IMR-90 (cell line): ENCODE measurements around the gene LAMTOR4. TPM values are rescaled to one million over a fixed set of nuclear protein-coding genes. Genes with fewer than 3 reads are reported as not detected.

Source experiments
- ATAC-seq: fragments of 200-7000 bp; cut with Tn5 transposase; 2 replicates; pipeline ENCODE4 v1.9.1; 2020; ENCODE audit warnings: low read depth, mild to moderate bottlenecking, moderate library complexity
- BruUV-seq: library from RNA; stranded (reverse); fragments of 400-500 nt; replicated peaks from 2 replicates; lab custom pipeline; 2021; lab: Mats Ljungman, UMichigan
- CTCF ChIA-PET: fragments of 300-600 bp; formaldehyde crosslinking; extraction: SDS; loops from one replicate; lab custom pipeline; 2021; ENCODE audit warnings: antibody characterized with exemption; lab: Yijun Ruan, JAX
- POLR2A ChIA-PET: fragments of 300-600 bp; sonication (Branson Sonifier 250); formaldehyde crosslinking; loops from one replicate; lab custom pipeline; 2022; ENCODE audit warnings: antibody characterized with exemption; ENCODE audit not compliant: unreplicated experiment; lab: Charles Lee
- DNase-seq: peaks from one replicate; pipeline ENCODE4 v3.0.0; 2013
- H2AFZ ChIP-seq: replicated peaks from 2 replicates; pipeline ENCODE3; 2013; ENCODE audit warnings: low read length, mild to moderate bottlenecking; ENCODE audit not compliant: poor library complexity
- H2AK5ac ChIP-seq: 2 replicates; pipeline ENCODE4 v1.6.1; 2013; ENCODE audit warnings: low read depth, low read length, inconsistent platforms
- H2AK9ac ChIP-seq: replicated peaks from 2 replicates; pipeline ENCODE3; 2013; ENCODE audit warnings: mild to moderate bottlenecking, low read depth, low read length, moderate library complexity; ENCODE audit not compliant: poor library complexity
- H2BK120ac ChIP-seq: 2 replicates; pipeline ENCODE4 v1.6.1; 2013; ENCODE audit warnings: low read depth, low read length, inconsistent platforms
- H2BK15ac ChIP-seq: 3 replicates; pipeline ENCODE4 v1.6.1; 2013; ENCODE audit warnings: low read depth, low read length, inconsistent platforms
- H2BK20ac ChIP-seq: 2 replicates; pipeline ENCODE4 v1.6.1; 2013; ENCODE audit warnings: low read depth, mild to moderate bottlenecking, inconsistent platforms, low read length, moderate library complexity
- H2BK5ac ChIP-seq: 2 replicates; pipeline ENCODE4 v1.6.1; 2013; ENCODE audit warnings: mild to moderate bottlenecking, low read depth, low read length, inconsistent platforms; ENCODE audit not compliant: poor library complexity, severe bottlenecking
- H3K14ac ChIP-seq: replicated peaks from 2 replicates; pipeline ENCODE4 v1.6.1; 2013; ENCODE audit warnings: low read depth, low read length, inconsistent platforms
- H3K18ac ChIP-seq: 2 replicates; pipeline ENCODE4 v1.6.1; 2013; ENCODE audit warnings: low read depth, low read length, control low read depth
- H3K23ac ChIP-seq: 2 replicates; pipeline ENCODE4 v1.6.1; 2013; ENCODE audit warnings: low read depth, low read length, inconsistent platforms
- H3K27ac ChIP-seq: 2 replicates; pipeline ENCODE4 v1.5.1; 2013; ENCODE audit warnings: mild to moderate bottlenecking, control low read depth, low read length; ENCODE audit not compliant: insufficient read depth
- H3K27me3 ChIP-seq: 2 replicates; pipeline ENCODE4 v1.6.1; 2013; ENCODE audit warnings: low read length; ENCODE audit not compliant: control insufficient read depth, insufficient read depth
- H3K36me3 ChIP-seq: 2 replicates; pipeline ENCODE4 v1.6.1; 2013; ENCODE audit warnings: low read length, mixed read lengths; ENCODE audit not compliant: control insufficient read depth, insufficient read depth
- H3K4ac ChIP-seq: 2 replicates; pipeline ENCODE4 v1.6.1; 2013; ENCODE audit warnings: low read depth, low read length, inconsistent platforms
- H3K4me1 ChIP-seq: 2 replicates; pipeline ENCODE4 v1.6.1; 2013; ENCODE audit warnings: low read length, mixed read lengths; ENCODE audit not compliant: control insufficient read depth, insufficient read depth
- H3K4me2 ChIP-seq: 2 replicates; pipeline ENCODE4 v1.6.1; 2013; ENCODE audit warnings: low read depth, mild to moderate bottlenecking, control low read depth, low read length, moderate library complexity
- H3K4me3 ChIP-seq: 2 replicates; pipeline ENCODE4 v1.5.1; 2013; ENCODE audit warnings: low read depth, mild to moderate bottlenecking, control low read depth, low read length, moderate library complexity; ENCODE audit not compliant: insufficient read depth
- H3K56ac ChIP-seq: 2 replicates; pipeline ENCODE4 v1.6.1; 2013; ENCODE audit warnings: low read length, inconsistent platforms; ENCODE audit not compliant: insufficient read depth; ENCODE audit errors: extremely low read depth
- H3K79me1 ChIP-seq, 2 experiments: 2 replicates each; pipeline ENCODE4 v1.6.1; 2013; ENCODE audit warnings: low read length in 2 of 2, inconsistent platforms in 1 of 2, low read depth in 1 of 2
- H3K9ac ChIP-seq: 2 replicates; pipeline ENCODE4 v1.6.1; 2013; ENCODE audit warnings: low read depth, low read length, control low read depth
- H3K9me1 ChIP-seq: 2 replicates; pipeline ENCODE4 v1.6.1; 2013; ENCODE audit warnings: low read length, inconsistent platforms; ENCODE audit not compliant: insufficient read depth
- H3K9me3 ChIP-seq: 2 replicates; pipeline ENCODE4 v1.6.1; 2013; ENCODE audit warnings: low read length; ENCODE audit not compliant: control insufficient read depth, insufficient read depth
- H4K20me1 ChIP-seq: 2 replicates; pipeline ENCODE4 v1.6.1; 2013; ENCODE audit warnings: low read length, inconsistent platforms; ENCODE audit not compliant: insufficient read depth
- H4K5ac ChIP-seq: 2 replicates; pipeline ENCODE4 v1.6.1; 2013; ENCODE audit warnings: mild to moderate bottlenecking, low read depth, low read length, control low read depth
- H4K8ac ChIP-seq, 2 experiments: 2 replicates each; pipeline ENCODE4 v1.6.1; 2013; ENCODE audit warnings: low read depth in 2 of 2, low read length in 2 of 2, control low read depth in 1 of 2, inconsistent platforms in 1 of 2
- H4K91ac ChIP-seq: 2 replicates; pipeline ENCODE4 v1.6.1; 2013; ENCODE audit warnings: low read depth, low read length, inconsistent platforms; ENCODE audit not compliant: insufficient read depth
- BHLHE40 ChIP-seq: fragments of 150-350 bp; IDR thresholded peaks from 2 replicates; pipeline ENCODE4 v1.6.1; 2016; ENCODE audit warnings: mild to moderate bottlenecking, low read depth, low read length
- CEBPB ChIP-seq: IDR thresholded peaks from 2 replicates; pipeline ENCODE4 v1.6.1; 2012; ENCODE audit warnings: low read depth, low read length, improper control_type of control experiment
- CHD1 ChIP-seq: IDR thresholded peaks from 2 replicates; pipeline ENCODE4 v1.6.1; 2012; ENCODE audit warnings: low read depth, low read length, improper control_type of control experiment
- ELK1 ChIP-seq: fragments of 150-350 bp; IDR thresholded peaks from 2 replicates; pipeline ENCODE4 v1.6.1; 2016; ENCODE audit warnings: low read depth, mild to moderate bottlenecking, low read length, moderate library complexity, borderline replicate concordance
- FOS ChIP-seq: fragments of 150-350 bp; IDR thresholded peaks from 2 replicates; pipeline ENCODE4 v1.6.1; 2016; ENCODE audit warnings: low read depth, low read length
- MAFK ChIP-seq: IDR thresholded peaks from 2 replicates; pipeline ENCODE4 v1.6.1; 2012; ENCODE audit warnings: low read depth, low read length, improper control_type of control experiment
- MAZ ChIP-seq: IDR thresholded peaks from 2 replicates; pipeline ENCODE4 v1.6.1; 2012; ENCODE audit warnings: low read depth, mild to moderate bottlenecking, low read length, improper control_type of control experiment, moderate library complexity, borderline replicate concordance
- MXI1 ChIP-seq: IDR thresholded peaks from 2 replicates; pipeline ENCODE4 v1.6.1; 2012; ENCODE audit warnings: low read depth, mild to moderate bottlenecking, low read length, moderate library complexity, borderline replicate concordance
- NFE2L2 ChIP-seq: fragments of 150-350 bp; IDR thresholded peaks from 2 replicates; pipeline ENCODE4 v1.6.1; 2016; ENCODE audit warnings: low read depth, mild to moderate bottlenecking, low read length
- POLR2A ChIP-seq: IDR thresholded peaks from 2 replicates; pipeline ENCODE4 v1.6.1; 2012; ENCODE audit warnings: mild to moderate bottlenecking, low read depth, low read length
- RAD21 ChIP-seq: IDR thresholded peaks from 2 replicates; pipeline ENCODE4 v1.6.1; 2012; ENCODE audit warnings: low read length, improper control_type of control experiment
- RCOR1 ChIP-seq: IDR thresholded peaks from 2 replicates; pipeline ENCODE4 v1.6.1; 2012; ENCODE audit warnings: mild to moderate bottlenecking, low read length, improper control_type of control experiment; ENCODE audit not compliant: insufficient replicate concordance
- RFX5 ChIP-seq: IDR thresholded peaks from 2 replicates; pipeline ENCODE4 v1.8.0; 2012; ENCODE audit warnings: low read depth, mild to moderate bottlenecking, low read length, moderate library complexity
- SMC3 ChIP-seq: fragments of 150-350 bp; IDR thresholded peaks from 2 replicates; pipeline ENCODE4 v1.6.1; 2016; ENCODE audit warnings: low read depth, mild to moderate bottlenecking, antibody characterized with exemption, low read length, moderate library complexity
- WGBS, 2 experiments: methylation state at CpG; one replicate each; pipeline versions ENCODE4 v1.1.5 to v1.1.7; 2013; ENCODE audit warnings: missing lambda C conversion rate in 2 of 2; ENCODE audit not compliant: insufficient read length in 1 of 2; ENCODE audit errors: extremely low coverage in 2 of 2; 5-methylcytosine and 5-hydroxymethylcytosine counted together
- dilution Hi-C: fragments of 300-500 bp; cut with HindIII; formaldehyde crosslinking; loops from one replicate; pipeline ENCODE4 v1.14.3; 2018; ENCODE audit warnings: low sequenced_read_pairs; ENCODE audit not compliant: unreplicated experiment
- in situ Hi-C: fragments of 300-500 bp; cut with MboI; formaldehyde crosslinking; loops from 3 replicates; pipeline ENCODE4 v1.14.3; 2019; ENCODE audit warnings: low sequenced_read_pairs, inconsistent platforms, mixed read lengths
- intact Hi-C: fragments of 100-400 bp; cut with micrococcal nuclease; formaldehyde crosslinking; loops from 2 replicates; pipeline ENCODE4 v1.10.0; 2022
- polyA plus RNA-seq, 3 experiments: library from polyadenylated mRNA; depleted of rRNA; stranded (reverse); fragments of >200 nt; gene quantifications; 2 replicates each; pipeline ENCODE4 v1.2.3, GENCODE V29; 2012; ENCODE audit warnings: low replicate concordance in 1 of 3
- total RNA-seq: library from RNA; depleted of rRNA; stranded (reverse); fragments of >200 nt; gene quantifications from 2 replicates; pipeline ENCODE4 v1.2.3, GENCODE V29; 2012

The LAMTOR4 gene
- total and polyA plus RNA-seq, 2 of the 4 experiments (the other 2 are of a cell fraction): 134 to 268 TPM

- no peak for TF ChIP-seq MAFK
- TF ChIP-seq MAZ: no peak
- no peak for TF ChIP-seq RAD21
- TF ChIP-seq RCOR1: no peak
- TF ChIP-seq FOS: no peak
Observed at GRCh38 chr7:100171840-100172239, 23.1 kb downstream of the LAMTOR4 start (continued).

- no peaks in the 10 kb centered on the region for H4K20me1 ChIP-seq
- no peak overlapping the region for H2BK120ac ChIP-seq
- no peak for TF ChIP-seq MAFK
- TF ChIP-seq ELK1: no peak
- TF ChIP-seq NFE2L2: no peak
- no peak for TF ChIP-seq RFX5
- TF ChIP-seq POLR2A: no peak
- TF ChIP-seq RAD21: no peak
- TF ChIP-seq MAZ: no peak
- TF ChIP-seq CEBPB: no peak
- TF ChIP-seq SMC3: no peak
- TF ChIP-seq BHLHE40: no peak
- TF ChIP-seq FOS: no peak
- TF ChIP-seq MXI1: no peak
- no peak for TF ChIP-seq CHD1
- H3K36me3 ChIP-seq: peaks cover 13% of the 10 kb centered on the region
- H2AK9ac ChIP-seq: no peak overlapping the region
- no peak overlapping the region for H3K27ac ChIP-seq
- no peak overlapping the region for H4K8ac ChIP-seq
- H3K79me1 ChIP-seq: peaks cover 16 to 22% of the 10 kb centered on the region in 2 experiments
- no peak overlapping the region for H3K14ac ChIP-seq
- H3K4me1 ChIP-seq: peaks cover 5% of the 10 kb centered on the region
- BruUV-seq: no TSS peak
- no peak overlapping the region for H2AFZ ChIP-seq
- H3K23ac ChIP-seq: no peak overlapping the region
- H3K9me1 ChIP-seq: no peaks in the 10 kb centered on the region
- ChIA-PET POLR2A (no interaction called here), CTCF (no interaction called here)
- intact Hi-C loops (no loop called here), dilution Hi-C loops (no loop called here), in situ Hi-C loops (no loop called here)
- no peaks in the 10 kb centered on the region for H3K9me3 ChIP-seq
- H2BK5ac ChIP-seq: no peak overlapping the region
- ATAC-seq (no peak), DNase-seq (no peak)
- no peaks in the 10 kb centered on the region for H3K27me3 ChIP-seq
- no peak overlapping the region for H4K5ac ChIP-seq
- H3K56ac ChIP-seq: no peak overlapping the region
- no peak overlapping the region for H3K9ac ChIP-seq
- H3K4ac ChIP-seq: no peak overlapping the region
- no peak overlapping the region for H2AK5ac ChIP-seq
- H4K91ac ChIP-seq: no peak overlapping the region
- no peak overlapping the region for H2BK20ac ChIP-seq
- H3K4me2 ChIP-seq: no peak overlapping the region
- no peak overlapping the region for H3K4me3 ChIP-seq
- 89% methylated on average over 4 of the region's 11 CpGs; no CpG with 5 or more reads in 1 of the 2 experiments for WGBS, 2 experiments
- H2BK15ac ChIP-seq: no peak overlapping the region
- no peak overlapping the region for H3K18ac ChIP-seq
Observed at GRCh38 chr7:100173806-100174495, 25.2 kb downstream of the LAMTOR4 start.
